GM23338 (cell line): ENCODE measurements around the gene METTL18.

Experiments used
- EZH2 ChIP-seq: fragments of 200-600 bp; sonication (generic); IDR thresholded peaks from one replicate; pipeline ENCODE4 v1.8.0; 2017; ENCODE audit warnings: antibody characterized with exemption, mild to moderate bottlenecking, low read depth; ENCODE audit not compliant: unreplicated experiment
- POLR2AphosphoS5 ChIP-seq: IDR thresholded peaks from 2 replicates; pipeline ENCODE4 v1.6.1; 2016; ENCODE audit warnings: antibody characterized with exemption, low read depth
- TF ChIP-seq, protein P1 (sequence below), 2 experiments: fragments of 200-600 bp in 1 of 2; sonication (generic) in 1 of 2; conservative IDR thresholded peaks; 2 replicates each; pipeline versions ENCODE4 v1.5.1 to v1.6.1; 2016 to 2017; ENCODE audit warnings: antibody characterized with exemption in 2 of 2, low read depth in 2 of 2, mild to moderate bottlenecking in 2 of 2, moderate library complexity in 1 of 2

DNA sequence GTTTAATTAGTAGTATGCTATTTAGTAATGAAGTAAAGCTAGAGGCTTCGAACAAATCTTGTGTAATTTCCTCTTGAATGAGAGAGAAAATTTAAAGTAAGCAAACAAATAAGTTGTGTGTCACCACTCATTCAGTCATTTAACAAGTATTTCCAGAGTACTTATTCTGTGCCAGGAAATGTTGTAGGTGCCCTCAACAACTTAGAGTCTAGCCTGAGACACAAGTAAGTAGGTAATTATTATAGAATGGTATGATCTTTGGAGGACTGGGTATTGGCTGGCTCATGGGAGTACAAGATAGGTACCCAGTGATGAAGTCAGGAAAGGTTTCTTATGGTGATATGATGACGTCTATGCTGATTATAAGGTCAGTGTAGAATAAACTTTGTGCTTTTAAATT lies 17.4 kb upstream of the METTL18 start:
- TF ChIP-seq EZH2 (no peak), POLR2AphosphoS5 (no peak)
- TF ChIP-seq, protein P1, sequence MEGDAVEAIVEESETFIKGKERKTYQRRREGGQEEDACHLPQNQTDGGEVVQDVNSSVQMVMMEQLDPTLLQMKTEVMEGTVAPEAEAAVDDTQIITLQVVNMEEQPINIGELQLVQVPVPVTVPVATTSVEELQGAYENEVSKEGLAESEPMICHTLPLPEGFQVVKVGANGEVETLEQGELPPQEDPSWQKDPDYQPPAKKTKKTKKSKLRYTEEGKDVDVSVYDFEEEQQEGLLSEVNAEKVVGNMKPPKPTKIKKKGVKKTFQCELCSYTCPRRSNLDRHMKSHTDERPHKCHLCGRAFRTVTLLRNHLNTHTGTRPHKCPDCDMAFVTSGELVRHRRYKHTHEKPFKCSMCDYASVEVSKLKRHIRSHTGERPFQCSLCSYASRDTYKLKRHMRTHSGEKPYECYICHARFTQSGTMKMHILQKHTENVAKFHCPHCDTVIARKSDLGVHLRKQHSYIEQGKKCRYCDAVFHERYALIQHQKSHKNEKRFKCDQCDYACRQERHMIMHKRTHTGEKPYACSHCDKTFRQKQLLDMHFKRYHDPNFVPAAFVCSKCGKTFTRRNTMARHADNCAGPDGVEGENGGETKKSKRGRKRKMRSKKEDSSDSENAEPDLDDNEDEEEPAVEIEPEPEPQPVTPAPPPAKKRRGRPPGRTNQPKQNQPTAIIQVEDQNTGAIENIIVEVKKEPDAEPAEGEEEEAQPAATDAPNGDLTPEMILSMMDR (conservative IDR thresholded peaks at IDR 0.05; ENCODE audit: low read depth in 2 of 2) = no peak
